RWPE1 (cell line): ENCODE measurements around the gene NR6A1.

ENCODE experiments used
- CTCF ChIA-PET: fragments of 350-600 bp; sonication (Branson Sonifier 250); formaldehyde crosslinking; extraction: SDS; loops from one replicate; lab custom pipeline; 2021; lab: Yijun Ruan, JAX
- POLR2A ChIA-PET: fragments of 400-600 bp; formaldehyde crosslinking; extraction: SDS; loops from one replicate; lab custom pipeline; 2020; ENCODE audit warnings: antibody characterized with exemption; ENCODE audit not compliant: low non-redundant PET; lab: Yijun Ruan, JAX
- DNase-seq: peaks from one replicate; pipeline ENCODE4 v3.0.0; 2012; ENCODE audit warnings: low spot score
- H3K27ac ChIP-seq: fragments of 450-650 bp; 2 replicates; pipeline ENCODE4 v1.5.1; 2017
- TF ChIP-seq, protein P1 (sequence below): fragments of 450-650 bp; conservative IDR thresholded peaks from 2 replicates; pipeline ENCODE4 v1.5.1; 2017; ENCODE audit warnings: low read depth, mild to moderate bottlenecking

NR6A1 gene

DNA sequence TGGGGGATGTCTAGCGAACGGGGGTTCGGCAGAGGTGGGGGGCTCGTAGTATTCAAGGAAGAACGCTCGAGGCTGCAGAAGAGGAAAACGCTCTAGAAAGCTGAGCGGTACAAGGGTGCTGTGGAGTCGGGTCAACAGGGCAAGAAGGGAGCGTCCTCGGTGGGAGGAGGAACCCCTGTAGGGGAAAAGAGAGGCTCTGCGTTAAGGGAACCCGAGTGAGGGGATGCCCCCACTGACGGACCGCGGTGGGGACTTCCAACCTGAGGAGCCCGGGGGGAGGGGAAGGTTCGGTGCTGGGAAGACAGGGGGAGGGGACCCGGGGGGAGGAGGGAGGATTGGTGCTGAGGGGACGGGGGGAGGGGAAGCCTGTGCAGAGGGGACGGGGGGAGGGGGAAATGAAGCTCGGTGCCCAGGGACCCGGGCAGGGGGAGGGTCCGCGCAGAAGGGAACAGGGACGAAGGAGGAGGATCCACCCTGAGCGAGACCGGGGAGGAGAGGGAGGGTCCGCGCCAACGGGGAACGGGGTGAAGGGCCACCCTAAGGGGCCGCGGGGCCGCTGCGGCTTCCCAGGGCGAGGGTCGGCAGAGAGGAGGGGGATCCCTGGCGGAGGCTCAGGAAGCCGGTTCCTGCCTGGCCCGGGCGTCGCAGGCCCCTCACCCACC, 621 bp downstream of the NR6A1 start:
- ChIA-PET CTCF (interaction anchor here (0.6 to 15.3 kb wide), 6 partner anchors 16 to 163 kb away, joined by 3 to 761 read pairs (median 3); partner anchors contain the start of gene WDR38), POLR2A (interaction anchor here (0.6 to 2.1 kb wide), 4 partner anchors 83 to 92 kb away, joined by 3 to 13 read pairs (median 4); partner anchors contain the start of genes ARPC5L, RPL35 and WDR38)
- peak; percentile 69 for DNase-seq
- TF ChIP-seq, protein P1, sequence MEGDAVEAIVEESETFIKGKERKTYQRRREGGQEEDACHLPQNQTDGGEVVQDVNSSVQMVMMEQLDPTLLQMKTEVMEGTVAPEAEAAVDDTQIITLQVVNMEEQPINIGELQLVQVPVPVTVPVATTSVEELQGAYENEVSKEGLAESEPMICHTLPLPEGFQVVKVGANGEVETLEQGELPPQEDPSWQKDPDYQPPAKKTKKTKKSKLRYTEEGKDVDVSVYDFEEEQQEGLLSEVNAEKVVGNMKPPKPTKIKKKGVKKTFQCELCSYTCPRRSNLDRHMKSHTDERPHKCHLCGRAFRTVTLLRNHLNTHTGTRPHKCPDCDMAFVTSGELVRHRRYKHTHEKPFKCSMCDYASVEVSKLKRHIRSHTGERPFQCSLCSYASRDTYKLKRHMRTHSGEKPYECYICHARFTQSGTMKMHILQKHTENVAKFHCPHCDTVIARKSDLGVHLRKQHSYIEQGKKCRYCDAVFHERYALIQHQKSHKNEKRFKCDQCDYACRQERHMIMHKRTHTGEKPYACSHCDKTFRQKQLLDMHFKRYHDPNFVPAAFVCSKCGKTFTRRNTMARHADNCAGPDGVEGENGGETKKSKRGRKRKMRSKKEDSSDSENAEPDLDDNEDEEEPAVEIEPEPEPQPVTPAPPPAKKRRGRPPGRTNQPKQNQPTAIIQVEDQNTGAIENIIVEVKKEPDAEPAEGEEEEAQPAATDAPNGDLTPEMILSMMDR: no peak
- H3K27ac ChIP-seq: peak overlapping the region; percentile 79

DNA sequence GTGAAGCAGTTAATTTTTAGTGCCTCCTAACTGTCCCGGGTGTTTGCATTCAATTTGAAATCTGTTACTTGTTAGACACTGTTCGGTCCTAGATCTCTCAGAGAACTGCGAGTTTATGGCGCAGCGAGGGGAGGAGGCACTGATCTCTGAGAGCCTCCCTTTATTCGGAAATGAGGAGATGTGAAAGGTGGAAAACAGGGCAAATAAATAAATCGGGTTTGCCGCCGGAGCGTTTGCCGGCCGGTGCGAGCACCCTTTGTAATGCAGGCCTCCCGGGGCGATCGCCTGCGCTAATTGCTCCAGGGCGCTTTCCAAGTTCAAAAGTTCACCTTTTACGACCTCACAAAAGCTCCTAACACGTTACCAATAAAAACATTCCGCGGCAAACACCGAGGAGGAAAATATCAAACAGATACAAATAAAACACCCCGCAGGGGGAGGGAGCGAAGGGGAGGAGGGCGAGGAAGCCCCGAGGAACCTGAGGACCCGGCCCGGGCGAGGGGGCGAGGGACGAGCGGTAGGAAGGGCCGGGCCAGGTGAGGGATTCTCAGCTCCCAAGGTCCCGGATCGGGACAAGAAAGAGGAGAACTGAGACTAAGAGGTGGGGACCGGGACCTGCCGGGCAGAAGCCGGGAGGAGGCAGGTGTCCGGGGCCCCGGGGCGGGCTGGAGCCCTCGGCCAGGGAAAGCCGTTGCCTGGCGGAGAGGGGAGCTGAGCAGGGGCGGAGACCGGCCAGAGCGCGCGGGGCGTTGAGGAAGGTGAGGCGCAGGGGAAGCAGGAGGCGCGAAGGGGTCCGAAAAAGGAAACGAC, 1.4 kb downstream of the NR6A1 start:
- CTCF ChIA-PET: interaction anchor here (0.6 to 15.3 kb wide), 9 partner anchors 12 to 377 kb away, joined by 3 to 761 read pairs (median 3); partner anchors contain the start of gene WDR38
- POLR2A ChIA-PET: interaction anchor here (0.5 to 0.9 kb wide), 5 partner anchors 88 to 413 kb away, joined by 3 to 5 read pairs (median 3); no protein-coding TSS in a partner anchor
- peak overlapping the region; percentile 79 for H3K27ac ChIP-seq
- TF ChIP-seq, protein P1: no peak
- peak; percentile 65 for DNase-seq

DNA sequence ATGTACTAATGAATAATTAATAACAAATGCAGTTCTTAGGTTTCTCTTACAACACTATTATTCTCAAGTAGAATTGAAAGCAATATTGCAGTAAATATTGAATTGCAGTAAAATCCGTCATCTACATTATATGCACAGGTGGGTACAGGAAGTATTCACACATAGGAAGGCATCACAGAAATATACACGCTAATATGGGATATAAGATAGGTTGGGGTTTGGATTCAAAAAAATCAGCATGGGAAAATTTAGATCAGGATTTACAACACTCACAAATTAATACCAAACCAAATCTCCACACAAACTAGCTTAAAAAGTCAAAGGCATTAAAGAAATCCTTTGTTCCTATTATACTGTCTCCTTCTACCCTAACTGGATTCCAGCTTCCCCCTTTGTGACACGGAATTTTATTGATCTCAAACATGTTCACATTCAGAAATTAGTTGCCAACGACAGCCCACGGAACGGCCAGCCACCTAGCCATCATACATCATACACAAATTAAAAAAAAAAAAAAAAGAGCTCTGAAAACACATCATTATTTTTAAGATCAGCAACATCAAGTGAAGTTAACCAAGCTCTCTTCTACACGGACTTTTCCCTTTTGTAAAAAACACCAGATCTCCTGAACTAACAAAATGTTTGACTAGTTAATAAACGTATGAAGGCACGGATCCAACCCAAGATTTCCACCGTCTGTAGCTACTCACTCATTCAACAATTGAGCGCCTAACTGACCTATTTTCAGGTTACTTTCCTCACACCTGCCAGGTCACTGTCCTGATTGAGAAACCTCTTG, 2.2 kb downstream of the NR6A1 start:
- DNase-seq: no peak
- TF ChIP-seq, protein P1: no peak
- H3K27ac ChIP-seq: peak overlapping the region; percentile 79
- ChIA-PET CTCF (interaction anchor here (0.6 to 15.3 kb wide), 7 partner anchors 11 to 376 kb away, joined by 3 to 761 read pairs (median 4); partner anchors contain the start of gene WDR38), POLR2A (interaction anchor here (0.5 to 0.6 kb wide), 4 partner anchors 90 to 412 kb away, joined by 3 to 5 read pairs (median 3); no protein-coding TSS in a partner anchor)

DNA sequence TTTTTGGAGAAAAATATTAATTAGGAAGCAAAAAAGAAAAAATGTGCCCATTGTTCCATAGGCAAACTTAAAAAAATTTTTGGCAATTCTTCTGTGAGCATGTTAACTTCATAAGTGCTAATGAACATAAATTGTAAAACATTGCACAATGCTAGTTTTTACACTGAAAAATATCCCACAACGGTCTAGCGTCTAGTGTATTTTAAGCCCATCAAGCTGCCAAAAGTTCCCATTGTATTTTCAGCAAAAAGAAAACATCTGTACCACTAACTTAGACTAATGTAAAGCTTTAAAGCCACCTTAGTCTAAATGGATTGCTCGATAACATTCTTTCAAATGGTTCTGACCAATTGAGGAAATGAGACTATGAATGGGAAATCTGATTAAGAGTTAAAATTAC, 2.8 kb downstream of the NR6A1 start:
- CTCF ChIA-PET: interaction anchor here (0.6 to 15.3 kb wide), 3 partner anchors 56 to 162 kb away, joined by 3 to 761 read pairs (median 3); partner anchors contain the start of gene WDR38
- POLR2A ChIA-PET: no interaction called here

DNA sequence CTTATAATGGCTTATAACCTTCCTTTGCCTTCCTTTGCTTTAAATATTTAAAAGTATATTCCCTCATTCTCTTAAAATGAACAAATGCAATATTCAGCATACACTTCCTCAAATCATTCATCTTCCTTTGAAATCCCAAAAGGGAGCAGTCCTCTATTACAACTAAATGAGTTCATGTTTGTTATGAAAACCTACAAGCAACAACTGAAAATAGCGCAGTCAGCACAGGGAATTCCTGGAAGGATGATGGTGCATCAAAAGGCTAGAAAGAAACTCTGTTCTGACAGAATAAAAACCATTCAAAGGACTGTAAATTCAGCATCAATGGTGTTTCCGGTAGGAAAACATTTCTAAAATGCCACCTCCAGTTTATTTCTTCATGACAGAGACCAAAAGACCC, 3.3 kb downstream of the NR6A1 start:
- POLR2A ChIA-PET: no interaction called here
- no peak overlapping the region for H3K27ac ChIP-seq
- TF ChIP-seq, protein P1: no peak
- DNase-seq: no peak
- CTCF ChIA-PET: interaction anchor here (0.6 to 15.3 kb wide), 3 partner anchors 80 to 162 kb away, joined by 3 to 761 read pairs (median 3); partner anchors contain the start of gene WDR38

More for the DNA sequence above, 2.8 kb downstream of the NR6A1 start:
- H3K27ac ChIP-seq: no peak overlapping the region
- no peak for DNase-seq
- TF ChIP-seq, protein P1: no peak
